Loucy (cell line): ENCODE results near the gene MYO3A.

Experiments
- H2AFZ ChIP-seq: fragments of 200-600 bp; sonication (generic); 2 replicates; pipeline ENCODE4 v1.6.0; 2016; ENCODE audit warnings: antibody characterized with exemption, mild to moderate bottlenecking, low read length, moderate library complexity
- H3F3A ChIP-seq: fragments of 200-600 bp; 2 replicates; pipeline ENCODE4 v1.6.0; 2016; ENCODE audit warnings: antibody characterized with exemption, low read depth, mild to moderate bottlenecking
- H3K27me3 ChIP-seq: fragments of 200-600 bp; sonication (generic); 2 replicates; pipeline ENCODE4 v1.6.1; 2014; ENCODE audit warnings: low read length, mild to moderate bottlenecking; ENCODE audit not compliant: insufficient read depth, poor library complexity, severe bottlenecking
- H3K36me3 ChIP-seq: fragments of 200-600 bp; sonication (generic); 2 replicates; pipeline ENCODE4 v1.6.1; 2016; ENCODE audit warnings: low read length; ENCODE audit not compliant: insufficient read depth
- H3K4me1 ChIP-seq: fragments of 200-600 bp; sonication (generic); 2 replicates; pipeline ENCODE4 v1.5.1; 2014; ENCODE audit warnings: low read length, mild to moderate bottlenecking; ENCODE audit not compliant: insufficient read depth, poor library complexity, severe bottlenecking
- H3K4me2 ChIP-seq: fragments of 200-600 bp; sonication (generic); 2 replicates; pipeline ENCODE4 v1.6.0; 2014; ENCODE audit warnings: antibody characterized with exemption, low read length, low read depth, mild to moderate bottlenecking; ENCODE audit not compliant: poor library complexity, severe bottlenecking
- H3K4me3 ChIP-seq: fragments of 200-600 bp; sonication (generic); 2 replicates; pipeline ENCODE4 v1.5.1; 2014; ENCODE audit warnings: low read length, mild to moderate bottlenecking, mixed read lengths; ENCODE audit not compliant: poor library complexity, severe bottlenecking
- H3K79me2 ChIP-seq: fragments of 200-600 bp; sonication (generic); 2 replicates; pipeline ENCODE4 v1.6.1; 2014; ENCODE audit warnings: low read length; ENCODE audit not compliant: insufficient read depth
- H3K9ac ChIP-seq: fragments of 200-600 bp; sonication (generic); 2 replicates; pipeline ENCODE4 v1.6.0; 2014; ENCODE audit warnings: mild to moderate bottlenecking, low read depth, low read length, moderate library complexity; ENCODE audit not compliant: poor library complexity, severe bottlenecking
- H3K9me2 ChIP-seq: fragments of 200-600 bp; sonication (generic); replicated peaks from 2 replicates; pipeline ENCODE4 v1.6.1; 2016; ENCODE audit warnings: low read depth, low read length, mixed read lengths
- H3K9me3 ChIP-seq: fragments of 200-600 bp; sonication (generic); 2 replicates; pipeline ENCODE4 v1.6.1; 2014; ENCODE audit warnings: mild to moderate bottlenecking, antibody characterized with exemption, low read length, low read depth; ENCODE audit not compliant: insufficient read depth
- H4K20me1 ChIP-seq: fragments of 200-600 bp; sonication (generic); 2 replicates; pipeline ENCODE4 v1.6.0; 2014; ENCODE audit warnings: antibody characterized with exemption, low read length, mild to moderate bottlenecking; ENCODE audit not compliant: insufficient read depth, poor library complexity, severe bottlenecking
- EZH2phosphoT487 ChIP-seq: fragments of 200-600 bp; IDR thresholded peaks from 2 replicates; pipeline ENCODE4 v1.6.1; 2018; ENCODE audit warnings: antibody characterized with exemption, mild to moderate bottlenecking, moderate library complexity, borderline replicate concordance
- TF ChIP-seq, protein P1 (sequence below): fragments of 200-600 bp; sonication (generic); conservative IDR thresholded peaks from 2 replicates; pipeline ENCODE4 v1.5.1; 2014; ENCODE audit warnings: mild to moderate bottlenecking, antibody characterized with exemption, low read length

MYO3A gene

DNA sequence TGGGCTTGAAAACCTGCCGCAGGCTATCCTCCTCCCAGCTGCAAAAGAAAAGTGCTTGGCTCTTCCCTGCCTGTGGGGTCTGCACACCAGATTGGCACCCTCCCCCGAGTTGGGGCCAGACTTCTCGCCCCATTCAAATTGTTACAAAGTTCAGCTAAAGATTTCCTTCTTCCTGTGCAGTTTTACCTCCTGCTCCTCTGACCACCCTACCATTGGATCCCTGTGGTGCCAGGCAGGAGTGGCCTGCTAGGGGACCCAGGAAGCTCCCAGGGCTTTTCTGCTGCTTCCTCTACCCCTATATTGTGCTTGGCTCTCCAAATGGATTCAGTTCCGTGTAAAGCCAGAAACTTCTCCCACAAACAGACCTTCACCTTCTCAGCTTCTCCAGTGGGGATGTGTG, 147.4 kb downstream of the MYO3A start:
- TF ChIP-seq, protein P1, sequence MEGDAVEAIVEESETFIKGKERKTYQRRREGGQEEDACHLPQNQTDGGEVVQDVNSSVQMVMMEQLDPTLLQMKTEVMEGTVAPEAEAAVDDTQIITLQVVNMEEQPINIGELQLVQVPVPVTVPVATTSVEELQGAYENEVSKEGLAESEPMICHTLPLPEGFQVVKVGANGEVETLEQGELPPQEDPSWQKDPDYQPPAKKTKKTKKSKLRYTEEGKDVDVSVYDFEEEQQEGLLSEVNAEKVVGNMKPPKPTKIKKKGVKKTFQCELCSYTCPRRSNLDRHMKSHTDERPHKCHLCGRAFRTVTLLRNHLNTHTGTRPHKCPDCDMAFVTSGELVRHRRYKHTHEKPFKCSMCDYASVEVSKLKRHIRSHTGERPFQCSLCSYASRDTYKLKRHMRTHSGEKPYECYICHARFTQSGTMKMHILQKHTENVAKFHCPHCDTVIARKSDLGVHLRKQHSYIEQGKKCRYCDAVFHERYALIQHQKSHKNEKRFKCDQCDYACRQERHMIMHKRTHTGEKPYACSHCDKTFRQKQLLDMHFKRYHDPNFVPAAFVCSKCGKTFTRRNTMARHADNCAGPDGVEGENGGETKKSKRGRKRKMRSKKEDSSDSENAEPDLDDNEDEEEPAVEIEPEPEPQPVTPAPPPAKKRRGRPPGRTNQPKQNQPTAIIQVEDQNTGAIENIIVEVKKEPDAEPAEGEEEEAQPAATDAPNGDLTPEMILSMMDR = no peak
- no peak for TF ChIP-seq EZH2phosphoT487
- Histone ChIP-seq H3K36me3 (no peaks in the 10 kb centered on the region), H3K4me1 (no peaks in the 10 kb centered on the region), H2AFZ (no peak overlapping the region), H3K9ac (no peak overlapping the region), H3K27me3 (no peaks in the 10 kb centered on the region), H3K9me2 (no peaks in the 10 kb centered on the region), H3K9me3 (no peaks in the 10 kb centered on the region), H3K79me2 (no peaks in the 10 kb centered on the region), H3F3A (no peaks in the 10 kb centered on the region), H3K4me2 (no peak overlapping the region), H3K4me3 (no peak overlapping the region), H4K20me1 (no peaks in the 10 kb centered on the region)

DNA sequence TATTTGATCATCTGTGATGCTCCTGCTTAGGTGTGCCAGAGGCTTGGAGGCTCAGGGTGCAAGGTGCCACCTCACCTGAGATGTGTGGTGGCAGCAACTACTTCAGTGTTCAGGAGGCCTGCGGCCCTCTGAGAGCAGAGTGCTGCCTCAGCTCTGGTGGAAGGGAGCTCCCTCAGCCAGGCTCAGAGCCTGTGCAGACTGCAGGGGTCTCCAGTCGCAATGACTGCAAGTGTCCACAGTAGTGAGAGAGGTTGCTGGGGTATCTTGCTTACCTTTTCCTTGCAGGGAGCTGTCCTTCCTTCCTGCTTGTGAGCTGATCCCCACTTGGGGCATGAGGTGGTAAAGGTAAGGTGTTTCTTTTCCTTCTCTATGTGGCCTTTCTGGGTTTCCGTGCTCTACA, 151.5 kb downstream of the MYO3A start:
- Histone ChIP-seq H3K4me2 (no peak overlapping the region), H3K27me3 (no peaks in the 10 kb centered on the region), H3K9ac (no peak overlapping the region), H3K4me3 (no peak overlapping the region), H3K36me3 (no peaks in the 10 kb centered on the region), H4K20me1 (no peaks in the 10 kb centered on the region), H3K9me2 (no peaks in the 10 kb centered on the region), H3K4me1 (no peaks in the 10 kb centered on the region), H3F3A (no peaks in the 10 kb centered on the region), H3K9me3 (no peaks in the 10 kb centered on the region), H2AFZ (no peak overlapping the region), H3K79me2 (no peaks in the 10 kb centered on the region)
- TF ChIP-seq, protein P1 = no peak
- no peak for TF ChIP-seq EZH2phosphoT487

DNA sequence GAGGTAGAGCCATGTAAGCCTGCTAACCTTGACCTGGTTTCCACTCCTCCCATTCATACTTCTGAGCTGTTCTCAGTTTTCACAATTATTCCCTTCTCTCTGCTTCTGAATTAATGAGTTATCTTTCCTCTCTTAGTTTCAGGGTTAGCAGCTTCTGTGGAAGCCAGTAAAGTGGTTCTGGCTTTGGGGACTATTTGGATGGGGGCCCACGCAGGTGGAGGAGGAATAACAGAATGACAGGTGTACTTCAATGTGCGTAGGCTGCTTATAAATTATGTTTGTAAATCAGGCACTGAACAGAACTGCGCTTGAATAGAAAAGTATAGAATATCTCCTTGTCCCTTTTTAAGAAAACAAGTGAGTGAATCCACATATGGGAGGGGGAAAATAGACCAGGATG, 153.6 kb downstream of the MYO3A start:
- Histone ChIP-seq H3K36me3 (no peaks in the 10 kb centered on the region), H4K20me1 (no peaks in the 10 kb centered on the region), H2AFZ (no peak overlapping the region), H3K4me2 (no peak overlapping the region), H3K9me2 (no peaks in the 10 kb centered on the region), H3K79me2 (no peaks in the 10 kb centered on the region), H3K4me1 (no peaks in the 10 kb centered on the region), H3K9me3 (no peaks in the 10 kb centered on the region), H3K4me3 (no peak overlapping the region), H3F3A (no peaks in the 10 kb centered on the region), H3K9ac (no peak overlapping the region), H3K27me3 (no peaks in the 10 kb centered on the region)
- no peak for TF ChIP-seq EZH2phosphoT487
- TF ChIP-seq, protein P1 = no peak
